HG02588 (cell line): Measurements from ENCODE around the gene NOC2L.
"Not testable (repeated sequence)": the region's sequence is repeated elsewhere in the genome, so short reads cannot be mapped to it uniquely, and the experiment has no call there.

Experiments used
- ATAC-seq: cut with Tn5 transposase; IDR thresholded peaks from one replicate; pipeline ENCODE4 v1.9.1; 2021; ENCODE audit warnings: mild to moderate bottlenecking, moderate library complexity; ENCODE audit not compliant: unreplicated experiment

NOC2L gene

DNA sequence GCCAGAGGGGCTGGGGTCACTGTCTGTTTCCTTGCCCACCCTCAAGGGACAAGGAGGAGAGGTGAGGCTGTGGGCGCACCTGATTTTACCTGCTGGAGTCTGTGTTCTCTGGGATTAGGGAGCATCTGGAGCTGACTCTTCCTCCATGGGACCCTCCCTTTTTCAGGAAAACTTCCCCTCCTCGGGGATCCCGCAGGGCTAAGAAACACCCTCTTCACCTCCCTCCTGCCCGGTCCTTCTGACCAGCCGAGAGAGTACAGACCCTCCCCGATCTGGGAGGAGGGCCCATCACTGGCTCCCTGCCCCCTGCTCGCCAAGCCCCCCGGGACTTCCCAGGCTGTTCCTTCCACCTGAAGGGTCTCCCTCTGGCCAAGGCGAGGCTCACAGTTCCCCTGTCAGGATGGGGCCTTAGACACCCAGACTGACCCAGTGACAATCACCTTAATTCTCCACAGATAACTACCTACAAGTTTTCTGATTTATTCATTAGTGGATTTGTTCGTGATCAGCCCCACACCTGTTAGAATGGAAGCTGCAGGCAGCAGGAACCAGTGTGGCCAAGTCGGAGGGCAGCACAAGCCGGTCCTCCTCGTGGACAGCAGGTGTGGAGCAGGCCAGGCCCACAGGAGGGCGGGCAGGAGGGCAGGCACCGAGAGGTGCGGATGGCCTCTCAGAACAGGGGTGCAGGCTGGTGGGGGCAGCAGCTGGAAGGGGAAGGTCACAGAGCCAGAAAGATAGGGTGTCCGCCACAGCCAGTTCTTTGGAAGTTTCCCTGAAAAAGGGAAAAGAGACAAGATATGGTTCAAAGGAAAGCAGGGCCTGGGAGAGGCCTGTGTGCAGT is 51.2 kb downstream of the NOC2L start:
- no peak for ATAC-seq

DNA sequence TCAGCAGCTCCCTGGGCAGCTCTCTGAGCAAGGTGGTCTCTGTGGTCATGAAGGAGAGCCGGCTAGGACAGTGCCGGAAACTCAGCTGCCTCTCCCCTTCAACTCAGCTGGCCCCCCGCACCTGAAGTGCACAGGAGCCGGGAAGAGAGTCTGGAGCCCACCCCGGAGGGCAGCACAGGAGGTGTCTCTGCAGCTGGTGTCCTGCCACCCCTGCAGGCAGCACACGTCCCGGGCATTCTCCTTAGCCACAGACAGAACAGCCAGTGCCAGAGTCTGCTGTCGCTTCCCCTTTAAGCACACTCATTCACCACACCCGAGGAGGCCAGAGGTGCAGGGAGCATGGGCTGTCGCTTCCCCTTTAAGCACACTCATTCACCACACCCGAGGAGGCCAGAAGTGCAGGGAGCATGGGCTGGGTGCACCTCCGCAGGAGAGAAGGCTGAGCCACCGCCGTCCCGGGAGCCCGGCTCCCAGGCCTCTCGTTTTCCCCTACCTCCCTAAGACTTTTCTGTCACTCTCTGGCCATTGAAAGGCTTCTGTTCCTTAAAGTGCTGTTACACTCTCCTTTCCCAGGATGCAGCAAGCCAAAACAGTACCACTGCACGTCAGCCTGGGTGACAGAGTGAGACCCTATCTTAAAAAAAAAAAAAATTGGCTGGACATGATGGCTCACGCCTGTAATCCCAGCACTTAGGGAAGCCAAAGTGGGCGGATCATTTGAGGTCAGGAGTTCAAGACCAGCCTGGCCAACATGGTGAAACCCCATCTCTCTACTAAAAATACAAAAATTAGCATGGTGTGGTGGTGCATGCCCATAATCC is 52.2 kb downstream of the NOC2L start:
- ATAC-seq = no peak

- no peak for ATAC-seq
Measured at GRCh38 chr1:905811-906599, 53.1 kb downstream of the NOC2L start.

- no peak for ATAC-seq
Measured at GRCh38 chr1:905071-905749, 53.8 kb downstream of the NOC2L start.

- ATAC-seq = no peak
Measured at GRCh38 chr1:904310-904950, 54.6 kb downstream of the NOC2L start.

DNA sequence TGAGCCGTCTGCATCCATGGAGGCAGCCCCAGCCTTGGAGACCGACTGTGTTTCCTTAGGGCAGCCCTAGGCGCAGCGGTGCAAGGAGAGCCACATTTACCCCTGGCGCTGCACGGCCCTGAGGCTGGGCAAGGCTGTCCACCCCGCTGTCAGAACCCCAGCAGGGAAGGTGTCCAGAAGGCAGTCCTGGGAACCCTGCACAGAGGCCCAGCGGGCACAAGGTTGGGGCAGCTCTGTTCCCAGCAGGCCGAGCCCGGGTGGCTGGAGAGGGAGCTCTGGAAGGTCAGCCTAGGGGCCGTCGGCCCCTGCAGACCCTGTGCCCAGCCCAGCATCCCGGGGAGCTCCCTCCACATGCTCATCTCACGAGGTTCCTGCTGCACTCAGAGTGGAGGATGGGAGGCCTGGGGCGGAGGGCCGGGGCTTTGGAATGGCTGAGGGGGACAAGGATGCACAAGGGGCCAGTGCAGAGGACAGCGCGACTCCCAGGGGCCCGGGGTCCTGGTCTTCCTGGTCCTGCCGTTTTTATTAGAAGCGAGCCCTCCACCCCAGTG is 55.3 kb downstream of the NOC2L start:
- no peak for ATAC-seq

GRCh38 chr1:903305-903704 is 55.8 kb downstream of the NOC2L start:
- ATAC-seq = no peak

GRCh38 chr1:902802-903201 is 56.3 kb downstream of the NOC2L start:
- ATAC-seq = no peak

- ATAC-seq = no peak
Measured at GRCh38 chr1:901108-901859, 57.8 kb downstream of the NOC2L start.

GRCh38 chr1:899636-900317 is 59.3 kb downstream of the NOC2L start:
- no peak for ATAC-seq

- not testable (repeated sequence) for ATAC-seq
Measured at GRCh38 chr1:897951-898350, 61.1 kb downstream of the NOC2L start.

GRCh38 chr1:897226-897625 is 61.8 kb downstream of the NOC2L start:
- no peak for ATAC-seq
